GM12891 (cell line): ENCODE measurements around the gene MERTK.

Experiments used
- POLR2A ChIP-seq: IDR thresholded peaks from 2 replicates; pipeline ENCODE4 v1.6.1; 2011; ENCODE audit warnings: low read depth, low read length, control low read depth
- POLR2AphosphoS5 ChIP-seq: IDR thresholded peaks from 2 replicates; pipeline ENCODE4 v1.6.1; 2011; ENCODE audit warnings: low read depth, low read length, control low read depth
- SPI1 ChIP-seq: IDR thresholded peaks from 2 replicates; pipeline ENCODE4 v1.6.1; 2011; ENCODE audit warnings: low read depth, low read length, control low read depth
- TAF1 ChIP-seq: IDR thresholded peaks from 2 replicates; pipeline ENCODE4 v1.6.1; 2011; ENCODE audit warnings: low read depth, low read length, control low read depth

DNA sequence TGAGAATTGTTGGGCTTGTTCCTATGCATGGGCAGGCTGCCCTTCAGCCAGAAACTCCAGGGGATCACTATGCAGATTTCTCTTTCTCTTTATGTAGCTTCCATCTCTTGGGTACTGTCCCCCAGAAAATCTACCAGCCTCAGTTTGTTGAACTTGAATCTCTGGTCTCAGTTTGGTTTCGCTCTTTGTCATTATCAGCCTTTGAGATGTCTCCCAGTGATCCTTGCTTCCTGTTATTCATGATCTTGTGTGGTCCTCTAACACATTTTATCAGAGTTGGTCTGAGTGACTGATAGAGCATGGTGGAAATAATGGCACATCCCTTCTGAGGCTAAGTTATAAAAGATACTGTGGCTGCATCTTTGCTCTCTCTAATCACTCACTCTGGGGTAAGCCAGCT is 164.5 kb downstream of the MERTK start:
- TF ChIP-seq POLR2A (no peak), SPI1 (no peak), TAF1 (no peak), POLR2AphosphoS5 (no peak)
